ENCODE data around the gene TP73. TPM values are rescaled to one million over a fixed set of nuclear protein-coding genes. Genes with fewer than 3 reads are reported as not detected.

Gene TP73
- total and polyA plus RNA-seq, 2 donors (not counting 1 experiment from before 2014, with no cell fraction given), result 1.2 to 2.4 TPM

GRCh38 chr1:3693321-3693720 lies 41.0 kb downstream of the TP73 start:
- Histone ChIP-seq H3K79me2 (ENCODE audit: control insufficient read depth, insufficient read depth, low read length) (no peaks in the 10 kb centered on the region), H3K4me3 (ENCODE audit: control extremely low read depth in 1 of 5, extremely low read depth in 1 of 5, insufficient read depth in 1 of 5, low read depth in 2 of 5, low read length in 4 of 5) (no peak overlapping the region), H3K9ac (ENCODE audit: low read length) (no peak overlapping the region), H3K4me1 (ENCODE audit: control insufficient read depth in 2 of 2, insufficient read depth in 2 of 2, low read length in 2 of 2) (peaks cover 0 to 11% of the 10 kb centered on the region in 2 donors), H2AFZ (ENCODE audit: insufficient read depth, low read depth, low read length, poor library complexity, severe bottlenecking) (no peak overlapping the region), H3K27me3 (replicated peaks in 1 of 4; ENCODE audit: control extremely low read depth in 1 of 4, control insufficient read depth in 3 of 4, insufficient read depth in 4 of 4, low read length in 3 of 4) (peaks cover 0 to 5% (median 0%) of the 10 kb centered on the region in 4 experiments), H4K20me1 (ENCODE audit: control insufficient read depth, insufficient read depth, low read length, poor library complexity, severe bottlenecking) (no peaks in the 10 kb centered on the region), H3K36me3 (replicated peaks in 1 of 2; ENCODE audit: control extremely low read depth in 1 of 2, control insufficient read depth in 1 of 2, extremely low read depth in 1 of 2, insufficient read depth in 2 of 2, low read length in 1 of 2) (no peaks in the 10 kb centered on the region), H3K9me3 (ENCODE audit: control extremely low read depth in 1 of 3, control insufficient read depth in 2 of 3, insufficient read depth in 1 of 3, low read length in 2 of 3) (peaks cover 0 to 6% (median 0%) of the 10 kb centered on the region in 3 donors), H3K27ac (ENCODE audit: low read length in 2 of 2) (no peak overlapping the region), H3K4me2 (replicated peaks; ENCODE audit: low read depth, low read length, poor library complexity, severe bottlenecking) (no peak overlapping the region)
- ATAC-seq (ENCODE audit: low read depth) (no peak), DNase-seq (no peak)
- TF ChIP-seq EZH2 (IDR thresholded peaks at IDR 0.05; ENCODE audit: borderline replicate concordance, insufficient read depth, low read depth, low read length, poor library complexity, severe bottlenecking) (no peak), CTCF (IDR thresholded peaks at IDR 0.05) (no peak)
- CTCF ChIA-PET, result interaction anchor here (1.5 kb wide), 1 partner anchor 74 kb away, joined by 4 read pairs; no protein-coding TSS in a partner anchor
- no peak overlapping the region for H3K27ac Mint-ChIP-seq
- H3K4me1 Mint-ChIP-seq, result peaks cover 10% of the 10 kb centered on the region
- POLR2A ChIA-PET, result interaction anchor here (0.6 kb wide), 1 partner anchor 29 kb away, joined by 3 read pairs; no protein-coding TSS in a partner anchor
- intact Hi-C loops (cut with micrococcal nuclease), result no loop called here
- H3K9me3 Mint-ChIP-seq (ENCODE audit: insufficient read depth), result no peaks in the 10 kb centered on the region
- 93% methylated on average over 11 of the region's 11 CpGs for WGBS (ENCODE audit: insufficient coverage)
- no peak overlapping the region for H3K4me3 Mint-ChIP-seq
- H3K27me3 Mint-ChIP-seq, result peaks cover 8% of the 10 kb centered on the region

All from B cell (primary cell).